Loucy (cell line): ENCODE results near the gene CA5A.

Experiments
- EZH2phosphoT487 ChIP-seq: fragments of 200-600 bp; IDR thresholded peaks from 2 replicates; pipeline ENCODE4 v1.6.1; 2018; ENCODE audit warnings: antibody characterized with exemption, mild to moderate bottlenecking, moderate library complexity, borderline replicate concordance
- TF ChIP-seq, protein P1 (sequence below): fragments of 200-600 bp; sonication (generic); conservative IDR thresholded peaks from 2 replicates; pipeline ENCODE4 v1.5.1; 2014; ENCODE audit warnings: mild to moderate bottlenecking, antibody characterized with exemption, low read length

- TF ChIP-seq, protein P1, sequence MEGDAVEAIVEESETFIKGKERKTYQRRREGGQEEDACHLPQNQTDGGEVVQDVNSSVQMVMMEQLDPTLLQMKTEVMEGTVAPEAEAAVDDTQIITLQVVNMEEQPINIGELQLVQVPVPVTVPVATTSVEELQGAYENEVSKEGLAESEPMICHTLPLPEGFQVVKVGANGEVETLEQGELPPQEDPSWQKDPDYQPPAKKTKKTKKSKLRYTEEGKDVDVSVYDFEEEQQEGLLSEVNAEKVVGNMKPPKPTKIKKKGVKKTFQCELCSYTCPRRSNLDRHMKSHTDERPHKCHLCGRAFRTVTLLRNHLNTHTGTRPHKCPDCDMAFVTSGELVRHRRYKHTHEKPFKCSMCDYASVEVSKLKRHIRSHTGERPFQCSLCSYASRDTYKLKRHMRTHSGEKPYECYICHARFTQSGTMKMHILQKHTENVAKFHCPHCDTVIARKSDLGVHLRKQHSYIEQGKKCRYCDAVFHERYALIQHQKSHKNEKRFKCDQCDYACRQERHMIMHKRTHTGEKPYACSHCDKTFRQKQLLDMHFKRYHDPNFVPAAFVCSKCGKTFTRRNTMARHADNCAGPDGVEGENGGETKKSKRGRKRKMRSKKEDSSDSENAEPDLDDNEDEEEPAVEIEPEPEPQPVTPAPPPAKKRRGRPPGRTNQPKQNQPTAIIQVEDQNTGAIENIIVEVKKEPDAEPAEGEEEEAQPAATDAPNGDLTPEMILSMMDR: no peak
- no peak for TF ChIP-seq EZH2phosphoT487
Observed at GRCh38 chr16:87970186-87970585, 33.9 kb upstream of the CA5A start.
